Measurements from ENCODE around the gene MAX. TPM values are rescaled to one million over a fixed set of nuclear protein-coding genes. Genes with fewer than 3 reads are reported as not detected.

The MAX gene
- total and polyA plus RNA-seq, 11 donors, result 42.3 to 102 (median 74.4) TPM

DNA sequence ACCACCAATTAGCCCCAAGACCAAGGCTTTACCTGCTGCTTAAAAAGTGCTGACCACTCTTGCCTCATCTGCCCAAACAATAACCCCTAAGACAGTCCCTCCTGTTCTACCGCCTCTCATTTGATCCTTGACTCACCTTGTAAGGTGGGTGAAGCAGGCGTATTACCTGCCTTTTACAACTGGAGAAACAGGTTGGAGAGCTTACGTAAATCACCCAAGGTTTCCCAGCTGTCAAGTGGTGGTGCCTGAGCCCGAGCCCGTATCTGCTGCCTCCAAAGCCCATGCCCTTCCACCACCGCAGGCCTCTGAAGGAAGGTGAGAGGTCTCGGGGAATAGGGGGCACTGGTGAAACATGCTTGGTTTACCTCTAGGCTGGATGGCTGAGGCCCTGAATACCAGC is 36.6 kb downstream of the MAX start:
- peaks cover 4 to 16% (median 10%) of the 10 kb centered on the region in 12 donors for H3K4me1 ChIP-seq
- H3K27me3 ChIP-seq, result no peaks in the 10 kb centered on the region
- H3K4me3 ChIP-seq, result no peak overlapping the region
- intact Hi-C loops (cut with DNase I), result no loop called here
- no peak for DNase-seq
- ATAC-seq, result no peak
- TF ChIP-seq CTCF (IDR thresholded peaks at IDR 0.05) (no peak), POLR2A (IDR thresholded peaks at IDR 0.05) (no peak)
- H3K9me3 ChIP-seq, result no peaks in the 10 kb centered on the region
- H3K36me3 ChIP-seq, result peaks cover 0 to 75% (median 49%) of the 10 kb centered on the region in 9 donors
- WGBS, 4 donors, result 93 to 99% (median 95%) methylated on average over 6 to 7 of the region's 7 CpGs
- H3K27ac ChIP-seq, result no peak overlapping the region

DNA sequence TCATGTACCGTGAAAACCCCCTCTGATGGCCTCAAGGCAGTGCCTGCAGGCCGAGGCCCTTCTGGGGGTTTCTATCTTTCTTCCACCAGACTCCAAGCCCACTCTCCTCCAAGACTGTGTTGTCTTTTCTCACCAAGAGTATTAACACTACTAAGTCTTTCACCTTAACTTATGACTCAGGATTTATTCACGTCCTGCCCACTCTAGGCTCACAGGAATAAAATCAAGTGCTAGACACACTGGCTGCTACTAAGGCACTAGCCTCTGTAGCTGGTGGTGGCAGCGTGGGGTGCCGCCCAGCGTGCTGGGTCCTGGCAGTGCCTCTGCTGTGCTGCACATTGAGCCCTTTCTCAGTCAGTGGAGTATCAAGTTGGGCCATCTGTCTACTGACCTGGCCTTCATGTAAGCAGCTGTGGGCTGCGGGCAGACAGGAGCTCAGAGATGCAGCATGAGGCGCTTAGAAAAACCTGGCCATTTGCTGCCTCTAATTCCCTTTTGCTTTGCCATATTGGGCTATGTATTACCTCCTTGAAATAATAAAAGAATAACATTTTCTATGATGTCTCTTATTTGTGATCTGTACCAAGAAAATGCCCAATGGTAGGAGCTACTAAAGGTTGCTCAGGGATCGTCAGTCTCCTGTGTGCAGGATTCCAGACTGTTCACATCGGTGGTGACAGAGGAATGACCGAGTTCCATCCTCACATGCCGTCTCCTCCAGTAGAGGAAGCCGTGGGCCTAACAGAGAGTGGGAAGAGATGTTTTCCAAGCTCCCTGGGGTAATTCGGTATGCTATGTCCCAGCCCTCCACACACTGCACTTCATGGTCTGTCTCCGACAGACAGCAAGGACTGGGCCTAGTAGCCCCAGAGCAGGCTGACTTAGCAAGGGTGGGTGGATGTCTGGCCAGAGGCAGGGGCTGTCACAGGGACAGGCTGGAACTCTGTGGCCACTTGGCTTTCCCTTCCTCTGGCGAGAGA is 39.9 kb downstream of the MAX start:
- peak overlapping the region in 2 of 12 donors; percentile 5 to 20 for H3K27ac ChIP-seq
- TF ChIP-seq CTCF (IDR thresholded peaks at IDR 0.05) (no peak), POLR2A (IDR thresholded peaks at IDR 0.05) (no peak)
- H3K4me3 ChIP-seq, result no peak overlapping the region
- intact Hi-C loops (cut with DNase I), result no loop called here
- peaks cover 0 to 2% (median 0%) of the 10 kb centered on the region in 12 donors for H3K4me1 ChIP-seq
- H3K9me3 ChIP-seq, result no peaks in the 10 kb centered on the region
- H3K27me3 ChIP-seq, result no peaks in the 10 kb centered on the region
- ATAC-seq, result peak; percentile 32 to 53 (median 42)
- H3K36me3 ChIP-seq, result peaks cover 0 to 72% (median 60%) of the 10 kb centered on the region in 9 donors
- no peak for DNase-seq
- 80 to 88% (median 84%) methylated on average over 14 to 16 of the region's 16 CpGs for WGBS, 4 donors

DNA sequence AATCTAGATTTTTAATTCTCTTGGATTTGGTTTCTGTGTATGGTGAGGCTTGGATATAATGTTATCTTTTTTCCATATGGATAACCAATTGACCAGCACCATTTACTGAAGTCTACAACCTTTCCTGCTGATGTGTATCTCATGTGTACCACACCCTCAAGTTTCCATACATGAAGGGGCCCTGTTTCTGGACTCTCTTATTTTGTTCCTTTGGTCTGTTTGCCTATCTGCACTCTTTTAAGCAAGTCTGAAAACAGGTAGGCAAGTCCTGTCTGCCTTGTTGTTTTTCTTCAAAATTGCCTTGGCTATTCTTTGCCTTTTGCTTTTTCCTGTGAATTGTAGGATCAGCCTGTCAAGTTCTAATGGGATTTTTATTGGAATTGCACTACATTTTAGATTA is 44.6 kb downstream of the MAX start:
- Histone ChIP-seq H3K27me3 (no peaks in the 10 kb centered on the region), H3K4me3 (no peak overlapping the region), H3K27ac (no peak overlapping the region), H3K9me3 (no peaks in the 10 kb centered on the region), H3K36me3 (peaks cover 0 to 81% (median 43%) of the 10 kb centered on the region in 9 donors), H3K4me1 (peaks cover 0 to 14% (median 0%) of the 10 kb centered on the region in 12 donors)
- intact Hi-C loops (cut with DNase I), result no loop called here
- TF ChIP-seq POLR2A (IDR thresholded peaks at IDR 0.05) (no peak), CTCF (IDR thresholded peaks at IDR 0.05) (no peak)
- no peak for DNase-seq
- no peak for ATAC-seq

GRCh38 chr14:65054471-65055085 is 47.7 kb downstream of the MAX start:
- intact Hi-C loops (cut with DNase I), result no loop called here
- TF ChIP-seq POLR2A (IDR thresholded peaks at IDR 0.05) (no peak), CTCF (IDR thresholded peaks at IDR 0.05) (no peak)
- H3K27me3 ChIP-seq, result no peaks in the 10 kb centered on the region
- no peak overlapping the region for H3K4me3 ChIP-seq
- H3K36me3 ChIP-seq, result peaks cover 0 to 54% (median 18%) of the 10 kb centered on the region in 9 donors
- WGBS, 4 donors, result 70 to 86% (median 80%) methylated on average over 15 to 23 of the region's 23 CpGs
- peak overlapping the region in 1 of 12 donors; percentile 43 for H3K27ac ChIP-seq
- DNase-seq, result peak in 2 of 5 donors; percentile 57 to 64
- no peaks in the 10 kb centered on the region for H3K9me3 ChIP-seq
- ATAC-seq, result peak; percentile 41 to 70 (median 52)
- H3K4me1 ChIP-seq, result peaks cover 0 to 14% (median 5%) of the 10 kb centered on the region in 12 donors
